ENCODE results near the gene PODXL. TPM values are rescaled to one million over a fixed set of nuclear protein-coding genes. Genes with fewer than 3 reads are reported as not detected.

Gene PODXL
- total and polyA plus RNA-seq, 8 donors, result 2.9 to 241 (median 13.8) TPM

DNA sequence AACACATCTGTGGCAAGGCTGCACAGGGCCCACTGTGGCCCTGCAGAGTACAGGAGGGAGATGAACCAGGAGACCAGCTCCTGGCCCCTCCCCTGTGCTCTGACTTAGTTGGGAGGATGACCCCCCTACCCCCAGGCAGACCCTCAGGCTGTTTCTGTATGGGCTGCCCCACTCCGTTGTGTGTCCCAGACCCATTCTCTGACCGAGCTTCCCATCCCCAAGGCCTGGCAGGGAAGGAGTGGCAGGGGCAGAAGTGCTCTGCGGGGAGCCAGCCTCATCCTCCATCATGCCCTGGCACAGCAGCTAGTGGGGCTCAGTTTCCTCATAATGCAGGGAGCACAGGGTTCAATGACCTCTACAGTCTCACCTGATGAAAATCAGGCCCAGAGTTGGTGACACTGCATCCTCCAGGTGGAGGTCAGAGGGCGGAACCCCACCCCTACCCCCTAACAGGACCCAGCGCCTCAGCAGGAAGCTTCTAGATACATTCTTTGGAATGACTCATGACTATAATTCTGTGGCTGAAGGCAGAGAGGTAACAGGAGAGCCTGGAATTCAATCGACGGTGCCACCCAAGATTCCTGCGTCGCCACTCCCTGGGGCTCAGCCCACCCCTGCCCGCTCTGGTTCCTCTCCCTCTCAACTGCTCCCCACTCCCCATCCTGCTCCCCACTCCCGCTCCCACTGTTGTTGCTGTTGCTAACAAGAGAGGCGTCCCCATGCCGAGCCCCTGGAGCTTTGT lies 18.2 kb downstream of the PODXL start:
- TF ChIP-seq EP300 (IDR thresholded peaks at IDR 0.05), result no peak
- no peak for TF ChIP-seq POLR2AphosphoS5 (IDR thresholded peaks at IDR 0.05)
- TF ChIP-seq POLR2A (IDR thresholded peaks at IDR 0.05), result no peak
- TF ChIP-seq, protein P1, sequence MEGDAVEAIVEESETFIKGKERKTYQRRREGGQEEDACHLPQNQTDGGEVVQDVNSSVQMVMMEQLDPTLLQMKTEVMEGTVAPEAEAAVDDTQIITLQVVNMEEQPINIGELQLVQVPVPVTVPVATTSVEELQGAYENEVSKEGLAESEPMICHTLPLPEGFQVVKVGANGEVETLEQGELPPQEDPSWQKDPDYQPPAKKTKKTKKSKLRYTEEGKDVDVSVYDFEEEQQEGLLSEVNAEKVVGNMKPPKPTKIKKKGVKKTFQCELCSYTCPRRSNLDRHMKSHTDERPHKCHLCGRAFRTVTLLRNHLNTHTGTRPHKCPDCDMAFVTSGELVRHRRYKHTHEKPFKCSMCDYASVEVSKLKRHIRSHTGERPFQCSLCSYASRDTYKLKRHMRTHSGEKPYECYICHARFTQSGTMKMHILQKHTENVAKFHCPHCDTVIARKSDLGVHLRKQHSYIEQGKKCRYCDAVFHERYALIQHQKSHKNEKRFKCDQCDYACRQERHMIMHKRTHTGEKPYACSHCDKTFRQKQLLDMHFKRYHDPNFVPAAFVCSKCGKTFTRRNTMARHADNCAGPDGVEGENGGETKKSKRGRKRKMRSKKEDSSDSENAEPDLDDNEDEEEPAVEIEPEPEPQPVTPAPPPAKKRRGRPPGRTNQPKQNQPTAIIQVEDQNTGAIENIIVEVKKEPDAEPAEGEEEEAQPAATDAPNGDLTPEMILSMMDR (IDR thresholded peaks at IDR 0.05), result no peak
- H3K36me3 ChIP-seq, result no peaks in the 10 kb centered on the region
- H3K9me3 ChIP-seq, result no peaks in the 10 kb centered on the region
- H3K27ac ChIP-seq, result peak overlapping the region in 3 of 5 donors; percentile 31 to 33 (median 32)
- H3K27me3 ChIP-seq, result no peaks in the 10 kb centered on the region
- intact Hi-C loops (cut with DNase I; ENCODE audit: low total_unique reads), result no loop called here
- H3K4me3 ChIP-seq, result no peak overlapping the region
- peaks cover 4 to 28% (median 17%) of the 10 kb centered on the region in 4 donors for H3K4me1 ChIP-seq
- 79 to 93% (median 86%) methylated on average over 11 to 13 of the region's 13 CpGs for WGBS, 5 donors
- peak in 1 of 2 donors; percentile 41 for DNase-seq

DNA sequence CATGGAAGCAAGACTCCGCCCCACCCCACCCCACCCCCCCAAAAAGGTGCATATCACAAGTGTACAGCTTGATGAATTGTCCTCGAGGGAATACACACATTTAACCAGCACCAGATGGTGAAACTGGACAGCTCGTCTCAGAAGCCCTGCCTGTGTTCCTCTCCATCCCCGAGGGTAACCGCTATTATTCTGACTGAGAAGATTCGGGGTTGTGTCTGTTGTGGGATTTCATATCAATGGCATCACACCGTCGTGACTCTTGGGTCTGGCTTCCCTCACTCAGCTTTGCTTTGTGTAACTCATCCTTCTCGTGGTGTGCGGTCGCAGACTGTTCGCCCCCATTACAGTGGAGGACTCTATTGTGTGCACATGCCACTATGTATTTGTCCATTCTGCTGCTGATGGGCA lies 18.9 kb downstream of the PODXL start:
- Histone ChIP-seq H3K36me3 (no peaks in the 10 kb centered on the region), H3K9me3 (no peaks in the 10 kb centered on the region), H3K4me1 (peaks cover 4 to 28% (median 19%) of the 10 kb centered on the region in 4 donors), H3K4me3 (no peak overlapping the region), H3K27me3 (no peaks in the 10 kb centered on the region), H3K27ac (peak overlapping the region in 1 of 5 donors; percentile 32)
- no peak for DNase-seq
- intact Hi-C loops (cut with DNase I; ENCODE audit: low total_unique reads), result no loop called here
- 84 to 98% (median 90%) methylated on average over 9 to 12 of the region's 12 CpGs for WGBS, 5 donors
- no peak for TF ChIP-seq POLR2AphosphoS5 (IDR thresholded peaks at IDR 0.05)
- TF ChIP-seq, protein P1 (IDR thresholded peaks at IDR 0.05), result no peak
- TF ChIP-seq POLR2A (IDR thresholded peaks at IDR 0.05), result no peak
- TF ChIP-seq EP300 (IDR thresholded peaks at IDR 0.05), result no peak

DNA sequence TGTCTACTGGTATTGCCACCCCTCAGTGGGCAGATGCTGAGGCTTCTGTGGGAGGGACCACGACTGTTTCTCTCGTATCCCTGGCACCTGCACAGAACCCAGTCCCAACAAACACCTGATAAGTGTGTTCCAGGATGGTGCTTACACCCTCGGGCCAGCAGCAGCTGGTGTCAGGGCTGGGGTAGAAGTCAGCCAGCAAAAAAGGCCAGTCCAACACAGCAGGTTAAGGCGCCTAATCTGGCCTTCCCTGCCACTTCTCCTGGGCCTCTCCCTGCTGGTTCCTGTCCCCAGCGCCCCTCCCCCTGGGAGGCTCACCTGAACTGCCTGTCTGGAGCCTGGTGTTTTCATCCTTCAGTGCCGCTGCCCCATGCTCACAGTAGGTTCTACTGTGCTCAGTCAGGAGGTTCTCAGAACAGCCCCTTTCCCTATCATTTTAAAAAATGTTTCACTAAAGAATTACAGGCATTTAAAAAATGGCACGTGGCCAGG lies 20.0 kb downstream of the PODXL start:
- Histone ChIP-seq H3K27me3 (no peaks in the 10 kb centered on the region), H3K4me3 (no peak overlapping the region), H3K27ac (peak overlapping the region in 1 of 5 donors; percentile 22), H3K9me3 (no peaks in the 10 kb centered on the region), H3K36me3 (no peaks in the 10 kb centered on the region), H3K4me1 (peaks cover 4 to 28% (median 19%) of the 10 kb centered on the region in 4 donors)
- DNase-seq, result no peak
- TF ChIP-seq POLR2A (IDR thresholded peaks at IDR 0.05), result no peak
- TF ChIP-seq, protein P1 (IDR thresholded peaks at IDR 0.05), result no peak
- TF ChIP-seq POLR2AphosphoS5 (IDR thresholded peaks at IDR 0.05), result no peak
- no peak for TF ChIP-seq EP300 (IDR thresholded peaks at IDR 0.05)
- WGBS, 5 donors, result 48 to 76% (median 70%) methylated on average over 6 to 7 of the region's 7 CpGs
- intact Hi-C loops (cut with DNase I; ENCODE audit: low total_unique reads), result no loop called here

DNA sequence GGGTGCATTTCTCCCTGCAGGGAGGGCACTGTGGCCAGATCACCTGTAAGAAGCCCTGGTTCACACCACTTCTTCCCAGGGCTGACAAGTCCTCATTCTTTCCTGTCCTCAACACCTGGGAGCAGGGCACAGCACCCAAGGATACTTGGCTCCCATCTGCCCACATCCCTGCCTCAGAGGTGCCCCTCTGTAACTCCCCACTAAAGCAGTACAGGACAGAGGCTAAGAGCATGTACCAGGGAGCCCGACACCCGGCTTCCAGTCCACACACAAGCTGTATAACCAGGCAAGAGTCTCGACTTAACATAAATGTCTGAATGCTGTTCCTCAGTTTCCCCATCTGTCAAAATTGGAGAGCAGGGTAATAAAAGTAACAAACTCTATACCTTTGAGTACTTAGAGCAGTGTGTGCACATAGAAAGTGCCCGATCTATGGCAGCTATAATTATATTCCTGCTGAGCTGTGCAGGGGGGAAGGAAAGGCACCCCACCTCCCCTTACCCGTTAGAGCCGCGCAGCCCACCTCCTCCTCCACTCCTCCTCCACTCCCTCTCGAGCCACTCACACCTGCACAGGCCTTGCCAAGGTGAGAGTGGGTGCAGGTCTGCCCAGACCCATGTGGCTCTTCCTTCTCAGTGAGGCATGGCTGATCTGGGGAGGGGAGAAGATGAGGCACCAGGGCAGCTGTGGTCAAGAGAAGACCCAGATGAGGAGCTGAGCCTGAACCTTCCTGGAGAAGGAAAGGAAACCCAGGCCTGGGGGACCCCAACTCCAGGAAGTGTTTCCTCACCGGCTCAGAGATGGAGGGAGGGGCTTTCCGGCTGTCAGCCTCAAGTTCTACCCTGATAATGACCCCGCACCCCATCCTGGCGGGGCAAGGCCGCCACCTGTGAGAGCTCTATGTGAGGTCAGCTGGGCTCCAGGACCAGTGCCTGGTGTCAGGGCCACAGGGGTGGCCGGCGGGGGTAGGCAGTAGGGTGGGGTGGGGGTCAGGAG lies 22.6 kb downstream of the PODXL start:
- WGBS, 5 donors, result 83 to 88% (median 87%) methylated on average over 13 to 15 of the region's 15 CpGs
- peaks cover 0 to 6% (median 1%) of the 10 kb centered on the region in 4 donors for H3K4me1 ChIP-seq
- H3K4me3 ChIP-seq, result no peak overlapping the region
- DNase-seq, result no peak
- intact Hi-C loops (cut with DNase I; ENCODE audit: low total_unique reads), result no loop called here
- no peaks in the 10 kb centered on the region for H3K9me3 ChIP-seq
- H3K27ac ChIP-seq, result peak overlapping the region in 4 of 5 donors; percentile 9 to 65 (median 21)
- H3K27me3 ChIP-seq, result no peaks in the 10 kb centered on the region
- no peaks in the 10 kb centered on the region for H3K36me3 ChIP-seq
- no peak for TF ChIP-seq EP300 (IDR thresholded peaks at IDR 0.05)
- TF ChIP-seq POLR2AphosphoS5 (IDR thresholded peaks at IDR 0.05), result no peak
- TF ChIP-seq, protein P1 (IDR thresholded peaks at IDR 0.05), result no peak
- TF ChIP-seq POLR2A (IDR thresholded peaks at IDR 0.05), result no peak
